GM21528 (cell line): Measurements from ENCODE around the gene TMEM94.

ENCODE experiments used
- ATAC-seq: cut with Tn5 transposase; IDR thresholded peaks from one replicate; pipeline ENCODE4 v1.9.1; 2021; ENCODE audit warnings: mild to moderate bottlenecking, moderate library complexity; ENCODE audit not compliant: unreplicated experiment, low FRiP score

The TMEM94 gene

GRCh38 chr17:75521951-75522727, 65.7 kb downstream of the TMEM94 start:
- ATAC-seq: no peak

GRCh38 chr17:75523647-75524046, 67.2 kb downstream of the TMEM94 start:
- no peak for ATAC-seq

- no peak for ATAC-seq
Measured at GRCh38 chr17:75524269-75524969, 68.0 kb downstream of the TMEM94 start.

GRCh38 chr17:75524970-75525805, 68.8 kb downstream of the TMEM94 start, which contains the start of gene LLGL2:
TSS of gene LLGL2 (plus strand) at chr17:75525697. CDS start at chr17:75543427, 17,730 bp downstream.
- ATAC-seq: peak; percentile 73

- no peak for ATAC-seq
Measured at GRCh38 chr17:75525806-75526554, 69.5 kb downstream of the TMEM94 start.

- no peak for ATAC-seq
Measured at GRCh38 chr17:75526555-75527270, 70.3 kb downstream of the TMEM94 start.

- no peak for ATAC-seq
Measured at GRCh38 chr17:75530837-75531720, 74.6 kb downstream of the TMEM94 start.

- no peak for ATAC-seq
Measured at GRCh38 chr17:75531721-75532072, 75.3 kb downstream of the TMEM94 start.

- ATAC-seq: no peak
Measured at GRCh38 chr17:75535119-75535537, 78.7 kb downstream of the TMEM94 start.

- no peak for ATAC-seq
Measured at GRCh38 chr17:75535871-75536270, 79.4 kb downstream of the TMEM94 start.

- ATAC-seq: no peak
Measured at GRCh38 chr17:75536366-75536765, 79.9 kb downstream of the TMEM94 start.

GRCh38 chr17:75539967-75540729, 83.7 kb downstream of the TMEM94 start:
- no peak for ATAC-seq

- ATAC-seq: no peak
Measured at GRCh38 chr17:75540923-75541503, 84.6 kb downstream of the TMEM94 start.

GRCh38 chr17:75542229-75542628, 85.8 kb downstream of the TMEM94 start:
- ATAC-seq: no peak

- no peak for ATAC-seq
Measured at GRCh38 chr17:75542728-75543336, 86.4 kb downstream of the TMEM94 start.

- no peak for ATAC-seq
Measured at GRCh38 chr17:75544250-75544649, 87.8 kb downstream of the TMEM94 start.

GRCh38 chr17:75546181-75546580, 89.7 kb downstream of the TMEM94 start:
- ATAC-seq: no peak
